ENCODE data around the gene CLOCK.

CLOCK gene

DNA sequence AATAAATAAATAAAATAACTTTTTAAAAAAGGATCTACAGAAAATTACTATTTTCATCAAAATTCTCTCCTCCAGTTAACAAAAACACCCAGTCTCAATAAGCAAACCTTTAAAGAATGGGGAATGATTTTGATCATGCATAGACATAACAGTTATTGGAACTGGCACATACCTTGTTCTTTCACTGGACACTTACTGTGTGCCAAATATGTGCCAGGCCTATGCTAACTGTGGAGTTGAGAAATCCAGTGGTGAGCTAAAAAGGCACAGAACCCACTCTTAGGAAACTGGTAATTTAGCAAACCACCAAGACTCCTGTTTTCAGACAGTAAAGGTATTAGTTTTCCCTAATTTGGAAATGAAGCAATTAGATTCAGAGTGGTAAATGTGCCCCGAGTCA, 39.1 kb downstream of the CLOCK start:
- Histone ChIP-seq H3K4me3 (ENCODE audit: low read length, poor library complexity, severe bottlenecking) (no peak overlapping the region), H3F3A (ENCODE audit: low read depth) (no peaks in the 10 kb centered on the region; the same call in 1 of the 2 replicates), H3K79me2 (ENCODE audit: insufficient read depth, low read length) (no peaks in the 10 kb centered on the region)

DNA sequence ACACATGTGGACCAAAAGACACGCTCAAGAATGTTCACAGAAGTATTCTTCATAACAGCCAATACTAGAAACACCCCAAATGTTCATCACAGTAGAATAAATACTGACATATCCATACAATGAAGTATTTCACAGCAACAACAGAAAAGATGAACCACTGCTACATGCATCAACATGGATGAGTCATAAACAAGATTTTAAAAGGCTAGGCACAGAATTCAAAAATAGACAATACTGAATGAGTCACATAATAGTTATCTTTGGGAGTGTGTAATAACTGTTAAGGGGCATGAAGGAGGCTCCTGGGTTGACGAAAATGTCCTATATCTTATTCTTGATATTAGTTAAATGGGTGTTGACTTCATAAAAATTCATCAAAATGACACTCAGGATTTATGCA, 43.5 kb downstream of the CLOCK start:
- Histone ChIP-seq H3K9ac (ENCODE audit: low read depth, low read length, poor library complexity, severe bottlenecking) (no peak overlapping the region), H3K36me3 (ENCODE audit: insufficient read depth, low read length) (no peaks in the 10 kb centered on the region), H3K27me3 (ENCODE audit: insufficient read depth, low read length, poor library complexity, severe bottlenecking) (no peaks in the 10 kb centered on the region), H4K20me1 (ENCODE audit: insufficient read depth, low read length, poor library complexity, severe bottlenecking) (no peaks in the 10 kb centered on the region), H3K4me3 (ENCODE audit: low read length, poor library complexity, severe bottlenecking) (no peak overlapping the region), H3K4me1 (ENCODE audit: insufficient read depth, low read length, poor library complexity, severe bottlenecking) (no peaks in the 10 kb centered on the region), H3K79me2 (ENCODE audit: insufficient read depth, low read length) (no peaks in the 10 kb centered on the region), H3F3A (ENCODE audit: low read depth) (no peaks in the 10 kb centered on the region), H3K4me2 (ENCODE audit: low read depth, low read length, poor library complexity, severe bottlenecking) (no peak overlapping the region), H3K9me3 (ENCODE audit: insufficient read depth, low read depth, low read length) (no peaks in the 10 kb centered on the region), H2AFZ (ENCODE audit: low read length) (no peak overlapping the region), H3K9me2 (replicated peaks; ENCODE audit: low read depth, low read length) (no peaks in the 10 kb centered on the region)
- no peak for TF ChIP-seq EZH2phosphoT487 (IDR thresholded peaks at IDR 0.05; ENCODE audit: borderline replicate concordance)
- TF ChIP-seq, protein P1, sequence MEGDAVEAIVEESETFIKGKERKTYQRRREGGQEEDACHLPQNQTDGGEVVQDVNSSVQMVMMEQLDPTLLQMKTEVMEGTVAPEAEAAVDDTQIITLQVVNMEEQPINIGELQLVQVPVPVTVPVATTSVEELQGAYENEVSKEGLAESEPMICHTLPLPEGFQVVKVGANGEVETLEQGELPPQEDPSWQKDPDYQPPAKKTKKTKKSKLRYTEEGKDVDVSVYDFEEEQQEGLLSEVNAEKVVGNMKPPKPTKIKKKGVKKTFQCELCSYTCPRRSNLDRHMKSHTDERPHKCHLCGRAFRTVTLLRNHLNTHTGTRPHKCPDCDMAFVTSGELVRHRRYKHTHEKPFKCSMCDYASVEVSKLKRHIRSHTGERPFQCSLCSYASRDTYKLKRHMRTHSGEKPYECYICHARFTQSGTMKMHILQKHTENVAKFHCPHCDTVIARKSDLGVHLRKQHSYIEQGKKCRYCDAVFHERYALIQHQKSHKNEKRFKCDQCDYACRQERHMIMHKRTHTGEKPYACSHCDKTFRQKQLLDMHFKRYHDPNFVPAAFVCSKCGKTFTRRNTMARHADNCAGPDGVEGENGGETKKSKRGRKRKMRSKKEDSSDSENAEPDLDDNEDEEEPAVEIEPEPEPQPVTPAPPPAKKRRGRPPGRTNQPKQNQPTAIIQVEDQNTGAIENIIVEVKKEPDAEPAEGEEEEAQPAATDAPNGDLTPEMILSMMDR (conservative IDR thresholded peaks at IDR 0.05; ENCODE audit: low read length) = no peak

More for the DNA sequence above, 39.1 kb downstream of the CLOCK start:
- no peaks in the 10 kb centered on the region for H3K9me3 ChIP-seq (ENCODE audit: insufficient read depth, low read depth, low read length)
- TF ChIP-seq, protein P1 (conservative IDR thresholded peaks at IDR 0.05; ENCODE audit: low read length) = no peak
- TF ChIP-seq EZH2phosphoT487 (IDR thresholded peaks at IDR 0.05; ENCODE audit: borderline replicate concordance) = no peak
- H3K9me2 ChIP-seq (replicated peaks; ENCODE audit: low read depth, low read length) = no peaks in the 10 kb centered on the region
- no peaks in the 10 kb centered on the region for H3K27me3 ChIP-seq (ENCODE audit: insufficient read depth, low read length, poor library complexity, severe bottlenecking)
- no peaks in the 10 kb centered on the region for H4K20me1 ChIP-seq (ENCODE audit: insufficient read depth, low read length, poor library complexity, severe bottlenecking)
- H3K36me3 ChIP-seq (ENCODE audit: insufficient read depth, low read length) = no peaks in the 10 kb centered on the region
- H3K4me2 ChIP-seq (ENCODE audit: low read depth, low read length, poor library complexity, severe bottlenecking) = no peak overlapping the region
- H3K4me1 ChIP-seq (ENCODE audit: insufficient read depth, low read length, poor library complexity, severe bottlenecking) = peaks cover 13% of the 10 kb centered on the region
- H3K9ac ChIP-seq (ENCODE audit: low read depth, low read length, poor library complexity, severe bottlenecking) = no peak overlapping the region
- no peak overlapping the region for H2AFZ ChIP-seq (ENCODE audit: low read length)

DNA sequence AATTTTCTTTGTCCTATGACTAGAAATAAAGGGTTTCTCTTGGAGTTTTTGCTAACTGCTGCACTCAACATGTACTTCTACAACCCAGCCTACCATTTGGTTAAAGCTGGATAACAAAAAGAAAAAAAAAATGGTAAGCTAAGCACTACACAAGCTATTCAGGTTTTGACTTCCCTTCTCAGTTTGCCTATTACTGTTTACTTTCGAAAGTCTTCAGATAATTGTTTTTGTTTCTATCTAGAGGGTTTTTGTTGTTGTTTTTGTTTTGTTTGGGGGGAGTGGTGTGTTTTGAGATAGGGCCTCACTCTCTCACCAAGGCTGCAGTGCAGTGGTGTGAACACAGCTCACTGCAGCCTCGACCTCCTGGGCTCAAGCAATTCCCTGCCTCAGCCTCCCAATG, 46.6 kb downstream of the CLOCK start:
- H3K4me1 ChIP-seq (ENCODE audit: insufficient read depth, low read length, poor library complexity, severe bottlenecking) = no peaks in the 10 kb centered on the region
- no peak overlapping the region for H3K9ac ChIP-seq (ENCODE audit: low read depth, low read length, poor library complexity, severe bottlenecking)
- H3F3A ChIP-seq (ENCODE audit: low read depth) = no peaks in the 10 kb centered on the region
- TF ChIP-seq, protein P1 (conservative IDR thresholded peaks at IDR 0.05; ENCODE audit: low read length) = no peak
- no peak for TF ChIP-seq EZH2phosphoT487 (IDR thresholded peaks at IDR 0.05; ENCODE audit: borderline replicate concordance)
- H3K4me3 ChIP-seq (ENCODE audit: low read length, poor library complexity, severe bottlenecking) = no peak overlapping the region
- no peaks in the 10 kb centered on the region for H3K9me3 ChIP-seq (ENCODE audit: insufficient read depth, low read depth, low read length)
- no peaks in the 10 kb centered on the region for H3K79me2 ChIP-seq (ENCODE audit: insufficient read depth, low read length)
- H3K27me3 ChIP-seq (ENCODE audit: insufficient read depth, low read length, poor library complexity, severe bottlenecking) = no peaks in the 10 kb centered on the region
- no peaks in the 10 kb centered on the region for H3K9me2 ChIP-seq (replicated peaks; ENCODE audit: low read depth, low read length)
- H2AFZ ChIP-seq (ENCODE audit: low read length) = no peak overlapping the region
- no peak overlapping the region for H3K4me2 ChIP-seq (ENCODE audit: low read depth, low read length, poor library complexity, severe bottlenecking)
- H3K36me3 ChIP-seq (ENCODE audit: insufficient read depth, low read length) = no peaks in the 10 kb centered on the region
- H4K20me1 ChIP-seq (ENCODE audit: insufficient read depth, low read length, poor library complexity, severe bottlenecking) = no peaks in the 10 kb centered on the region

Measured in Loucy (cell line).